HG02571 (cell line): ENCODE results near the gene KCNK3.

ENCODE experiments used
- ATAC-seq: cut with Tn5 transposase; IDR thresholded peaks from one replicate; pipeline ENCODE4 v1.9.1; 2021; ENCODE audit warnings: mild to moderate bottlenecking, moderate library complexity; ENCODE audit not compliant: unreplicated experiment

The KCNK3 gene

GRCh38 chr2:26772064-26773001 lies 79.8 kb downstream of the KCNK3 start:
- ATAC-seq, result no peak

GRCh38 chr2:26776195-26776800 lies 83.8 kb downstream of the KCNK3 start:
- no peak for ATAC-seq

GRCh38 chr2:26778098-26778497 lies 85.6 kb downstream of the KCNK3 start:
- ATAC-seq, result no peak

GRCh38 chr2:26778507-26778906 lies 86.0 kb downstream of the KCNK3 start:
- ATAC-seq, result no peak

GRCh38 chr2:26780203-26780760 lies 87.8 kb downstream of the KCNK3 start:
- ATAC-seq, result no peak
